ENCODE data around the gene COTL1.

The COTL1 gene

DNA sequence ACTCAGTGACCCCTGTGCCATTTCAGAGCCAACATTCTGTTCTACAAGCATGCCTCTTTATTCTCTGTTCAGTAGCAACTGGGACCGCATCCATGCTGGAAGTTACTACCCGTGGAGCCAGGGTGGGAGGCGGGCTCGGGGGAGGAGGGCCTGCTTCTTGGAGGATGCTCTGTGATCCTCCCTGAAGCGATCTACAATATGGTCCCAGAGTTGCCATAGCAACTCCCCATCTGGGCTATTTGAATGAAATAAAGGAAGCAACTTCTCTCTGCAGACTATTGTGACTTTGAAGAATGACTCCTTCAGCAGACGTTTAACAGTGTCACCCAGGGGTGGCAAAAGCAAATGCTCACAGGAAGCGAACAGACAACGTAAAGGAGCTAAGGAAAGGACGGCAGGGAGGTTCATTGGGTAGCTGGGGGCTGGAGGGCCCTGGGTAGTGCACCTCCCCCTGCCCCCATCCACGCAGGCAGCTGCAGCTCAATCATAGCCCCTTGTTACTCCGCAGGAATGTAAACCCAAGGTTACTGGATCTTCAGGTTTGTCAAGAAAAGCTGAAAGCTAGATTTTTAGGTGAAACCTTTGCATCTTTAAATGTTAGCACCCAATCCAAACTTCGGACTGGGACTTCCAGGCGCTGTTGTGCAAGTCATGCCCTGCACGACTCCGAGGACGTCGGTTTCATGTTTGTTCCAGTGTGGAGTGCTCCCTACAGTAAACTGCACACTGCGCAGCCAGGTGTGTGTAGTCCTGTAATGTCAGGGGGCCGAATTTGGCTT, 62.3 kb downstream of the COTL1 start:
- no peak for DNase-seq (ENCODE audit: low read depth in 2 of 2, low spot score in 1 of 2)

DNA sequence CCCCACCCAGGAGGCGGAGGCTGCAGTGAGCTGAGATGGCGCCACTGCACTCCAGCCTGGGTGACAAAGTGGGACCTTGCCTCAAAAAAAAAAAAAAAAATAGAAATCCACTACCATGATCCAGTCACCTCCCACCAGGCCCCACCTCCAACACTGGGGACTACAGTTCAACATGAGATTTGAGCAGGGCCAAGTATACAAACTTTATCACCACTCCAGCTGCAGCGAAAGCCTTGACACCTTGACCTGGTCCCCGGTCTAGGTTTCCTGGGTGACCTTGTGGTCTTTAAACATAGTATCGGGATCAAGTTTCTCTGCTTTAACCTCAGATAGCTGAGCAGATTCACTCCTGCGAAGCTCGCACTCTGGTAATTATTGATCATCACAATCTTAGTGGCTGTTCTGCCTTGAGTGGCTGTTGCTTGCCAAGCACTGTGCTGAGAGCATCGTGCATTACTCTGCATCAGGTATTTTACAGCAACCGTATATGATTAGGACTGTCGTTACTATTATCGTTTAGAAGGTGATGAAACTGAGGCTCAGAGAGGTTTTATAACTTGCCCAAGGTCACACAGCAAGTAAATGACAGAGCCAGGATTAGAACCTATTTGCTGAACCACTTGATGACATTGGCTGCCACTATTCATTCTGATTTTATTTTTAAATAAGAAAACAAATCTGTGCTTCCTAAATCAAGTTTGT, 63.1 kb downstream of the COTL1 start:
- DNase-seq (ENCODE audit: low read depth in 2 of 2, low spot score in 1 of 2), result no peak

DNA sequence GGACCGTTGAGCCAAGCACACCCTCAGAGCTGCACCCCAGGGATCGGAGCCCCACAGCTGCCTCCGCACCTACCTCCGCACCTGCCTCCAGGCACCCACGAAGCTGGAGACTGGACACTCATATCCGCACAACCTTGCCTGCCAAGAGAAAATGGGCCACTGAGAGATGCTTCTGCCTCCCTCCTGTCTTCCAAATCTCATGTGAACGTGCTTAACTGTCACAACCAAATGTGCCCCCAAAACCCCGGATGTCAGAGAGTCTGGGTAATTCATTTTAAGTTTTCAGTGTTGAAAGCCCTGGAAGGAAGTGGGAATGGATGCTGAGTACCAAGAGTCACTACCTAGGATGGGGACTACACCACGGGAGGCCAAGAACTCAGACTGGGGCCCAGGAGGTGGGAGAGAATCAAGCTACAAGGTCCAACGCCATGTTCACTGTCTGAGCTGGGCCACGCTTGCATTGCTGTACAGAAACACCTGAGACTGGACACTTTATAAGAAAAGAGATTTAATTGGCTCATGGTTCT, 63.9 kb downstream of the COTL1 start:
- no peak for DNase-seq (ENCODE audit: low read depth in 2 of 2, low spot score in 1 of 2)

- no peak for DNase-seq (ENCODE audit: low read depth in 2 of 2, low spot score in 1 of 2)
Measured at GRCh38 chr16:84552135-84552534, 65.7 kb downstream of the COTL1 start.

DNA sequence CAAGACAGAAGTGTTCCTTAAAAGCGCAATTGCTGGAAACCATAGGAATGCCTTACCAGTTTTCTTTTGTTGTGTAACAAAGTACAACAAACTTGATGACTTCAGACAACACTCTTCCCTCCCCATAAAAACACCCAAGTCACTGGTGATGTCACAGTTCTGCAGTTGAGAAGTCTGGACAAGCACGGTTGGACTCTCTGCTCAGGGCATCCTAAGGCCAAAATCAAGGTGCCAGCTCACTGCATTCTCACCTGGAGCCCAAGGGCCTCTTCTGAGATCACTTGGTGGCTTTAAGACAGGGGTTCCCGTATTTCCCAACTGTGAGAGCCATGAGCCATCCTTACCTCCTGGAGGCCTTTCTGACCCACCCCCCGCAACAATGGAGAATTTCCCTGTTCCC, 67.8 kb downstream of the COTL1 start:
- DNase-seq (ENCODE audit: low read depth in 2 of 2, low spot score in 1 of 2), result no peak

DNA sequence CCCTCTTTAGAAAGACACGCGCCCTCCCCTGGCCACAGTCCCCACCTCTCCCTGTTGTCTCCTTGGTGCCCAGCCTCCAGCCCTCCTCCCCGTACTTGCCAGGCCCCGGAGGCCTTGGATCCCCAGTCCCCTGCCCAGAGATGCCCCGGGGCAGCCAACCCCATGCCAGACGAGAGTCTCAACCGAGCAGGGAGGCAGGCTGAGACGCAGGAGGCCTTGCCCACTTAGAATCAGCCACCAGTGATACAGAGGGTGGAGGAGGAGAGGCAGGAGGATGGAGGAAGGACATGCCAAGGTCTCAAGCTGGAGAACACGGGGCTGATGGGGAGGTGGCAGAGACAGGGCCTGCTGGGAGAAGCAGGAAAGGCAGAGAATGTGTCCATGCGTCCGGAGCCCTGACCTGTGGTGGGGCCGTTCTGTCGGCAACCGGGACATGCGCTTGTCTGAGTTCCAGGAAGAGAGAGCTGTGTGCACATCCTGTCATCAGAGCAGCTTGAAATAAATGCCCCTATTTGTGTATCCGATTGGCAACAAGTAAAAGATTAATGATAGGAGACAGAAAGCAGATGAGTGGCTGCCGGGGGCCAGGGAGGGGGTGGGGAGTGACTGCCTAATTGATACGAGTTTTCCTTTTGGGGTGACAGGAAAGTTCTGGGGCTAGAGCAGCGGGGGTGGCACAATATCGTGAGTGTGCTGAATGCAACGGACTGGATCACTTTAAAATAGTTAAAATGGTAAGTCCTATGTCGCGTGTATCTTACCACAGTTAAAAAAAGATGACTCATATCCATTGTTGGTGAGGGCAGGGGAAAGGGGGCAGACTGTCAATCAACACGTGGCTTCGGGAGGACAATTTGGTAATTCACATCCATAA, 68.7 kb downstream of the COTL1 start:
- DNase-seq (ENCODE audit: low read depth in 2 of 2, low spot score in 1 of 2), result peak in 1 of 2 donors; percentile 47

- DNase-seq (ENCODE audit: low read depth in 2 of 2, low spot score in 1 of 2), result no peak
Measured at GRCh38 chr16:84548508-84548907, 69.4 kb downstream of the COTL1 start.

DNA sequence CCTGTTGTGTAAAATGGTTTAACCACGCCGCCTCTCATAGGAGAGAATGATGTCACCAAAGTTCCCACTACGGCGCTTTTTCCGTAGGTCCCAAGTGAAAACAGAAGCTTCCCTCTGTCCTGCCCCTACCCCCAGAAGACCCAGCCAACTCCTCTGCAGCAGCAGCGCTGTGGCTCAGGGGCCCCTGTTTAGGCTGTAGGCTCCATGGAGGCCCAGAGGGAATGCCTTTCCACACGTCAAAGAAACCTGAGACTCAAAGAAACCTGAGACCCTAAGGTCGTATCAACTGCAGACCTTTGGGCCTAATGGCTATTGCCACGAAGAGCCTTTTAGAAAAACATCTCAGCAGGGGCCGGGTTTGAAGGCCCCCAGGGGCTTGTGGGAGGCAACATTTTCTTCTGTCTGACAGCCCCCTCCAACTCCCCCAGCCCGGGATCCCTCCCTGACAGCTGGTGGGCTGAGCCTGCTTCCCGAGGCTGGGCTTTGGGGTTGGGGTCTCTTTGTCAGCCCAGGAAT, 70.3 kb downstream of the COTL1 start:
- no peak for DNase-seq (ENCODE audit: low read depth in 2 of 2, low spot score in 1 of 2)

- DNase-seq (ENCODE audit: low read depth in 2 of 2, low spot score in 1 of 2), result no peak
Measured at GRCh38 chr16:84546669-84547545, 71.0 kb downstream of the COTL1 start.

DNA sequence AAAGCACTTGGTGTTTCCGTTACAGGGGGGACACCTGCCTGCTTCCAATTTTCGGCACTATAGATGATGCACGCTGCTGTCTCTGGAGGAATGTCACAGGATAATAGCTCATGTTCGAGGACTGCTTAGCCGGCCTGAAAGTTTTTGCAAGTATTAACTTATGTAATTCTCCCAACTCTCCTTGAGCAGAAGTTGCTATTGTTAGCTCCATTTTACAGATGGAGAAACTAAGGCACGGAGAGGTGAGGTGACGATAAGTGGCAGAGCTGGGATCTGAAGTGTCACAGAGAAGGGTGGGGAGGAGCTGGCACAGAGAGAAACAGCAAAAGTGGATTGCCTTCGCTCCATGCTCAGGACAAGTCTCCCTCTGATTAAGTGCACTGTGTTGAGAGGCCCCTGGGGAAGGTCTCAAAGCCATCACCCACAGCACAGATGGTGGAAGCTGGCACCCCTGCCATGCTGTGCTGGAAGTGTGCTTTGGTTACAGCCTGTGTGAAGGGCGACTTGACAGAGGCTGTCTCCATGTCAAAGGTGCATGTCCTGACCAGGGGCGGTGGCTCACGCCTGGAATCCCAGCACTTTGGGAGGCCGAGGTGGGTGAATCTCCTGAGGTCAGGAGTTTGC, 72.7 kb downstream of the COTL1 start:
- no peak for DNase-seq (ENCODE audit: low read depth in 2 of 2, low spot score in 1 of 2)

GRCh38 chr16:84544031-84544773, 73.7 kb downstream of the COTL1 start:
- DNase-seq (ENCODE audit: low read depth in 2 of 2, low spot score in 1 of 2), result peak in 1 of 2 donors; percentile 24

- DNase-seq (ENCODE audit: low read depth in 2 of 2, low spot score in 1 of 2), result no peak
Measured at GRCh38 chr16:84543253-84543652, 74.6 kb downstream of the COTL1 start.

DNA sequence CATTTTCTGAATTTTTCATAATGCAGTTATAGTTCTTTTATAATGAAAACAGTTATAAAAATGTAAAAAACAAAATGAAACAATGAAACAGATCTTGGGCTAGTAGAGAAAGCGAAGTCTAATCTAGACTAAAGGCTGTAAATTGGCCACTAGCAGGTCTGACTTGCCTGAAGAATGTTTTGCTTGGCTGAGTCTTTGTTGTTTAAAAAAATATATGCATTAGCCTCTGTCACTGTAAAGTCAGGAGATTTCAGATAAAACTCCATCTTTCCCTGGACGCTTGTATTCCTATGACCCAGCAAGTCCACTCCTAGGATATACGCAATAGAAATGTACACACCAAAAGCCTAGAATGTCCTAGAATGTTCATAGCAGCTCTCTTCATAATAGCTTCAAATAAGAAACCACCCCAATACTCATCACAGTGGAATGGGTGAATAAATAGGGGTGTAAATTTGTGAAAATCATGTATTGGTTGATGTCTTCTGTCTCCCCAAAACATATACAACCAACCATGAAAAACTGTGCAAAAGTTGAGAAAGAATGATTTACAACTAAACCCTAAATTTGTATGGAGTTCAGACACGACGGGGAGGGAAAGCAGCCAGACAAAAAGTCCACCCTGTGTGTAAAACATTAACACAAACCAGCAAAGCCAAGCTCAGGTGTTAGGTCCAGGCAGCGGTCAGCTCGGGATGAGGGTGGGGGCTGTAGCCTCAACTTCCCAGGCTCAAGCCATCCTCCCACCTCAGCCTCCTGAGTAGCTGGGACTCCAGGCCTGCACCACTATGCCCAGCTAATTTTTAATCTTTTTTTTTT, 75.7 kb downstream of the COTL1 start:
- no peak for DNase-seq (ENCODE audit: low read depth in 2 of 2, low spot score in 1 of 2)

DNA sequence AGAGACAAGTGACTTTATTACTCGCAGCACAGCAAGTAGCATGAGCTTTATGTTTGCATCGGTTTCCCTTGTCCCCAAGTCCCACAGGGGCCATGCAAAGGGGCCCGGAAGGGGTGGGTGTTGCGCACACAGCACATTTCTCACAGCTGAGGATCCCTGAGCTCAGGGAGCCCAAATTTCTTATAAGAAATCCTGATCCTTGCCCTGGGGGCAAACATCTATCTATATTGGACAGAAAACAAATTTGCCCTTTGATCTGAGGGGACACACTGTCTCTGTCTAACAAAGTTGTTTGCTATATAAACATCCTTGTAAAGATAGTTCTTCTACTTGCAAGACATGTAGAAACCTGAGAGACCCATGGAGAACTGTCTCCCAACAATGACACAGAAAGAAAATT, 77.7 kb downstream of the COTL1 start:
- DNase-seq (ENCODE audit: low read depth in 2 of 2, low spot score in 1 of 2), result no peak

DNA sequence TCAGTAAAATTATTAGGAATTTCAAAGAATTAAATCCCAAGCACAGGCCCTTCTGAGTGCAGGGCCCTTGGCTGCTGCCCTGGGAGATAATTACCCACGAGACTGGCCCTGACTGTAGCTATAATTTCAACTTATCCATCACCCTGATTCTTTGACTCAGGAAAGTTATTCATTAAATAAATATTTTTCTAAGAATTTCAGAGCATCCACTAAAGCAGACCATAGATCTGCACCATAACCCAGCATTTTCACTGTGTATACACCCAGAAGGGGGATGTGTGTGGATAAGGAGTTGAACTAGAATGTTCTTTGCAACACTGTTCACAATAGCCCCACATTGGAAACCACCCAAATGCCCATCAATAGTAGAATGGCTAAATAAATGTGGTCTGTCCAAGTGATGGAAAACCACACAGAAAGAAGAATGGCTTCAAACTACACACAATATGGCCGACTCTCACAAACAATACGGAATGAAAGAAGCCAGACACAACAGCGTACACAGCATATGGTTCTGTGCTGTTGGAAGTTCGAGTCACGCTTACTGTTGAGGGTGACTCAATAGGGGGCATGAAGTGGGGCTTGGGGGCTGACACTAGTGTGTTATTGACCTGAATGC, 79.5 kb downstream of the COTL1 start:
- DNase-seq (ENCODE audit: low read depth in 2 of 2, low spot score in 1 of 2), result no peak

DNA sequence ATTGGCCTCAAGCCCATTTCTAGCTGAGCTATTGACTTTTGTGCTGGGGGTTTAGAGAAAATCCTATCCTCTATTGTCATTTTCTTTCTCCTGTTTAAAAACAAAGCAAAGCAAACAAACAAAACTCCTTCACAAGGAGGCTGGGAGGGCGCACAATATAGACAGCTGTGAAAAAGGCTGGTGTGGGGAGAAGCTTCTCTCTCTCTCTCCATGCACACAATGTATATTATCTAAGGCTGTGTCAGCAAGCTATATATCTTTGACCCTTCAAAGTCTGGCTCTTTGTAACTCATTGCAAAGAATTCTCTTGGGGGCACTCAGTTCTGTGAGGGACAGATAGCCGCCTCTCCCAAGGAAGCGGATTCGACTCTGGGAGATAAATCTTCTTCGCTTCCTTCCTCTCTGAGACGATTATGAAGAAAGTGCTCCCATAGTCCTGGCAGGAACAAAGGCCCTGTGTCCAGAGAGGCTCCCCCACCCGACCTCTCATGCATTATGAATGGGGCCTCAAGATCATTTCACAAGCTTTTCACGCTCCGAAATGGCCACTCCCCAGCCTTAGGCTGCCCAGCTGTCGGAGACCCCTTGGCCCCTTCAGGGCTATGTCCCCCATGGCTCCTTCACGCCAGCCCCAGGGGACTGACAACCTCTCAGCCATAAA, 80.3 kb downstream of the COTL1 start:
- no peak for DNase-seq (ENCODE audit: low read depth in 2 of 2, low spot score in 1 of 2)

- DNase-seq (ENCODE audit: low read depth in 2 of 2, low spot score in 1 of 2), result no peak
Measured at GRCh38 chr16:84535851-84536250, 82.0 kb downstream of the COTL1 start.
